A549 (cell line): ENCODE results near the gene SNTB2. TPM values are rescaled to one million over a fixed set of nuclear protein-coding genes. Genes with fewer than 3 reads are reported as not detected.

Source experiments
- ATAC-seq, 2 experiments: fragments of 200-7000 bp in 1 of 2; fragments of >200 bp in 1 of 2; cut with Nextera tagmentation in 1 of 2; cut with Tn5 transposase in 1 of 2; 3 replicates each; pipeline versions ENCODE4 v1.8.0 to v1.9.1; 2018 to 2020; ENCODE audit warnings: mild to moderate bottlenecking in 1 of 2, moderate library complexity in 1 of 2
- CTCF ChIA-PET: fragments of 300-600 bp; sonication (Branson Sonifier 250); formaldehyde crosslinking; extraction: SDS; loops from one replicate; lab custom pipeline; 2021; ENCODE audit warnings: antibody characterized with exemption, inconsistent platforms; lab: Yijun Ruan, JAX
- POLR2A ChIA-PET: fragments of 350-600 bp; formaldehyde crosslinking; extraction: SDS; loops from one replicate; lab custom pipeline; 2021; ENCODE audit warnings: antibody characterized with exemption, inconsistent platforms; lab: Yijun Ruan, JAX
- DNase-seq, 2 experiments: peaks; one replicate each; pipeline versions ENCODE4 v3.0.0 to v3.0.0-alpha.2; 2011 to 2016; ENCODE audit warnings: low read depth in 1 of 2, low spot score in 1 of 2
- FAIRE-seq: peaks from 2 replicates; lab custom pipeline; 2011; peaks lifted over from hg19 to GRCh38; lab: Jason Lieb, UNC
- H3K27ac ChIP-seq, 2 experiments: fragments of >200 bp; sonication (Bioruptor Twin); formaldehyde crosslinking; 3 replicates each; pipeline ENCODE4 v1.5.1; 2016 to 2017
- H3K4me1 ChIP-seq: fragments of >200 bp; sonication (Bioruptor Twin); formaldehyde crosslinking; 3 replicates; pipeline ENCODE4 v1.6.1; 2016
- H3K4me2 ChIP-seq: fragments of >200 bp; sonication (Bioruptor Twin); formaldehyde crosslinking; 3 replicates; pipeline ENCODE4 v1.6.1; 2016
- H3K4me3 ChIP-seq: fragments of >200 bp; sonication (Bioruptor Twin); formaldehyde crosslinking; 3 replicates; pipeline ENCODE4 v1.5.1; 2016
- H3K9me3 ChIP-seq: fragments of >200 bp; sonication (Bioruptor Twin); formaldehyde crosslinking; 3 replicates; pipeline ENCODE4 v1.6.1; 2016
- ATOH8 ChIP-seq: fragments of 250-450 bp; sonication (Bioruptor Pico); IDR thresholded peaks from 2 replicates; pipeline ENCODE4 v1.5.0; 2020; ENCODE audit warnings: low read depth, mild to moderate bottlenecking, moderate library complexity
- BCL3 ChIP-seq: fragments of >200 bp; sonication (Bioruptor Twin); formaldehyde crosslinking; IDR thresholded peaks from 3 replicates; pipeline ENCODE4 v1.6.1; 2016
- CTCF ChIP-seq: fragments of >200 bp; sonication (Bioruptor Twin); formaldehyde crosslinking; IDR thresholded peaks from 3 replicates; pipeline ENCODE4 v1.5.1; 2016
- FOSL2 ChIP-seq, 2 experiments: fragments of 450-650 bp in 1 of 2; fragments of >200 bp in 1 of 2; sonication (Bioruptor Twin) in 1 of 2; formaldehyde crosslinking; IDR thresholded peaks; 2 replicates each; pipeline versions ENCODE4 v1.5.0 to v1.6.1; 2016 to 2020; ENCODE audit warnings: mild to moderate bottlenecking in 1 of 2, moderate library complexity in 1 of 2
- HES2 ChIP-seq: fragments of >200 bp; sonication (Bioruptor Twin); formaldehyde crosslinking; IDR thresholded peaks from 2 replicates; pipeline ENCODE4 v1.6.1; 2016
- HMGXB4 ChIP-seq: fragments of 250-450 bp; sonication (Bioruptor Pico); IDR thresholded peaks from 2 replicates; pipeline ENCODE4 v1.5.0; 2021; ENCODE audit warnings: mild to moderate bottlenecking, moderate library complexity, borderline replicate concordance
- HOXB5 ChIP-seq: fragments of 250-450 bp; sonication (Bioruptor Pico); IDR thresholded peaks from 2 replicates; pipeline ENCODE4 v1.5.0; 2020; ENCODE audit warnings: mild to moderate bottlenecking, moderate library complexity
- JUN ChIP-seq, 2 experiments: fragments of >200 bp; sonication (Bioruptor Twin); formaldehyde crosslinking; IDR thresholded peaks; 2 replicates in 1 of 2; 3 replicates in 1 of 2; pipeline ENCODE4 v1.6.1; 2016 to 2017
- KDM1A ChIP-seq: fragments of 200-600 bp; sonication (generic); IDR thresholded peaks from 2 replicates; pipeline ENCODE4 v1.6.1; 2016; ENCODE audit warnings: low read depth, mild to moderate bottlenecking
- MAX ChIP-seq: IDR thresholded peaks from 2 replicates; pipeline ENCODE4 v1.6.1; 2012
- PBX3 ChIP-seq: IDR thresholded peaks from 2 replicates; pipeline ENCODE4 v1.6.1; 2012
- PHF8 ChIP-seq: fragments of 200-600 bp; sonication (generic); IDR thresholded peaks from 2 replicates; pipeline ENCODE4 v1.6.1; 2016; ENCODE audit warnings: low read depth, mild to moderate bottlenecking, antibody characterized with exemption, moderate library complexity, borderline replicate concordance
- POLR2A ChIP-seq: IDR thresholded peaks from 2 replicates; pipeline ENCODE4 v1.6.1; 2012; ENCODE audit warnings: mild to moderate bottlenecking, low read length
- POLR2AphosphoS2 ChIP-seq: conservative IDR thresholded peaks from 2 replicates; pipeline ENCODE4 v1.6.1; 2012; ENCODE audit warnings: low read length, improper control_type of control experiment, inconsistent platforms
- RAD21 ChIP-seq, 2 experiments: fragments of >200 bp in 1 of 2; sonication (Bioruptor Twin) in 1 of 2; formaldehyde crosslinking in 1 of 2; IDR thresholded peaks in 1 of 2; conservative IDR thresholded peaks in 1 of 2; 2 replicates in 1 of 2; 3 replicates in 1 of 2; pipeline ENCODE4 v1.6.1; 2012 to 2018; ENCODE audit warnings: inconsistent platforms in 1 of 2
- SMC3 ChIP-seq: fragments of >200 bp; sonication (Bioruptor Twin); formaldehyde crosslinking; IDR thresholded peaks from 3 replicates; pipeline ENCODE4 v1.6.1; 2018; ENCODE audit warnings: inconsistent platforms
- TP53 ChIP-seq: fragments of 250-450 bp; sonication (Bioruptor Pico); IDR thresholded peaks from 2 replicates; pipeline ENCODE4 v1.5.0; 2021; ENCODE audit warnings: mild to moderate bottlenecking, moderate library complexity
- WGBS: methylation state at CpG from one replicate; pipeline ENCODE4 v1.1.6; 2017; ENCODE audit errors: missing lambda C conversion rate; 5-methylcytosine and 5-hydroxymethylcytosine counted together
- polyA plus RNA-seq, 4 experiments: library from polyadenylated mRNA; depleted of rRNA in 3 of 4; stranded (reverse); fragments of >200 nt; fragmentation: RNase III in 1 of 4; extraction: RNeasy Plus Mini Kit Qiagen cat#74134 plus additional on column Dnase treatment in 1 of 4; gene quantifications; 2 replicates in 3 of 4; 3 replicates in 1 of 4; pipeline ENCODE4 v1.2.3, GENCODE V29; 2011 to 2017

SNTB2 gene
- polyA plus RNA-seq, 2 of the 4 experiments (the other 2 are of a cell fraction), result 7.8 to 20.8 TPM

- H3K4me2 ChIP-seq, result peak within 1 kb of the TSS; percentile 99
- ChIA-PET POLR2A (interaction anchor here (0.6 kb wide), 1 partner anchor 13 kb away, joined by 3 read pairs; no protein-coding TSS in a partner anchor), CTCF (interaction anchor here (0.6 to 3.8 kb wide), 12 partner anchors 8 to 467 kb away, joined by 3 to 31 read pairs (median 4); no protein-coding TSS in a partner anchor)
- H3K4me1 ChIP-seq, result peaks cover 13% of the 10 kb centered on the region; the same call in 2 of the 3 replicates
- ATAC-seq (peak; percentile 89 to 93), FAIRE-seq (no peak), DNase-seq (peak; percentile 80 to 96)
- TF ChIP-seq PHF8, result peak; percentile 81; the same call in 1 of the 2 replicates
- TF ChIP-seq SMC3, result peak; percentile 54
- peak; percentile 38; the same call in 1 of the 3 replicates for TF ChIP-seq BCL3
- no peak; the same call in 1 of the 2 replicates for TF ChIP-seq TP53 (CRISPR knock-in tag)
- TF ChIP-seq POLR2A, result peak; percentile 69
- no peak for TF ChIP-seq ATOH8 (CRISPR knock-in tag)
- no peak for TF ChIP-seq HMGXB4 (CRISPR knock-in tag)
- no peak for TF ChIP-seq FOSL2 (IDR thresholded peaks at IDR 0.05)
- no peak for TF ChIP-seq FOSL2 (CRISPR knock-in tag; IDR thresholded peaks at IDR 0.05)
- 0 out of 2 replicates have a peak, but pooled peaks have one; percentile 41 for TF ChIP-seq POLR2AphosphoS2
- TF ChIP-seq HES2, result no peak
- peak; percentile 33 to 41; a peak in 3 of 5 replicates for TF ChIP-seq RAD21 (conservative IDR thresholded peaks at IDR 0.05 in 1 of 2, IDR thresholded peaks at IDR 0.05 in 1 of 2)
- peak; percentile 20 to 69; a peak in 3 of 5 replicates for TF ChIP-seq JUN (IDR thresholded peaks at IDR 0.05)
- TF ChIP-seq KDM1A, result 0 out of 2 replicates have a peak, but pooled peaks have one; percentile 30
- peak; percentile 75 for TF ChIP-seq CTCF
- 0 out of 2 replicates have a peak, but pooled peaks have one; percentile 56 for TF ChIP-seq MAX
- TF ChIP-seq PBX3, result 0 out of 2 replicates have a peak, but pooled peaks have one; percentile 30
- 0 out of 2 replicates have a peak, but pooled peaks have one; percentile 23 for TF ChIP-seq HOXB5 (CRISPR knock-in tag)
- H3K4me3 ChIP-seq, result peak within 1 kb of the TSS; percentile 97
- peak within 1 kb of the TSS; percentile 93 to 94 for H3K27ac ChIP-seq
- H3K9me3 ChIP-seq, result no peaks in the 10 kb centered on the region
- 17% methylated on average over 39 of the region's 70 CpGs for WGBS
Measured at GRCh38 chr16:69310653-69311532, 123.9 kb downstream of the SNTB2 start, which contains the start of gene VPS4A. Gene VPS4A, plus strand, starts transcription at chr16:69311350. Its CDS starts 162 bp downstream, at chr16:69311512.
